Measurements from ENCODE around the gene DIDO1. TPM values are rescaled to one million over a fixed set of nuclear protein-coding genes. Genes with fewer than 3 reads are reported as not detected.

DIDO1 gene
- total and polyA plus RNA-seq, 2 of the 13 experiments (the other 11 are each of a cell fraction or from before 2014, with no cell fraction given): 75.0 to 75.1 TPM

DNA sequence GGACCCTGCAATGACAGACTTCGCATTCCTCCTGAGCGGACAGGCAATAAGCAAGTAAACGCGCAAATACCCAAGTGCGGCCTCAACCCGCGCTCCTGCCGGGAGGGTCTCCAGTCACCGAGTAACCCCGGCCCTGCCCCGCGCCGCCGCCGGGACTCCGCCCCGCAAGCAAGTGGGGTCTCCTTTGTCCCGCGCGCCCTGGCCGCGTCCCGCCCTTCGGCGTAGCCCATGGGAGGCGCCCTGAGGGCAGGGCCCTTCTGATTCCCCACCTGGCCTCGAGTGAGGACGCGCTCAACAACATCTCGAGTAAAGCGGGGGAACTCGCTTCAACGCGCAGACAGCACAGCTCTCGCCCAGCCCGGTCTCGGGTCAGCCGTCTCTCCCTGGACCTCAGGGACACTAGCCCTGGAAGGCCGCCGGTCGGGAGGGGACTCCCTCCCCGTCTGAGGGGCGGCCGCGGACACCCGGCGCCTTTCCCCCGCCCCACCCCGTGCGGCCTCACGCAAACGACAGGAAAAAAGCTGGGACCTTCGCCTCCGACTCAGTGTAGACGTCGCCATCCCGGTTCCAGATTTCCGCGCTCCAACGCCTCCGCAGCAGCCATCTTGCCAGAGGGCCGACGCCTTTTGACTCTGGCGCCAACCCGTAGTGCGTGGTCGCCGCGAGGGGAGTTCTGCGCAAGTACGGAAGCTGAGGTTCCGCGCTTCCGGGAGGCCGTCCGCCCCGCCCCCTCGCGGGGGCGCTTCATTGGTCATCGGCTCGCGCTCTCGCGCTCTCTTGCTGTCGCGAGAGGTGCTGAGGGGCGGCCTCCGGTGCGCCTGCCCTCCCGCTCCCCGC is 11.2 kb upstream of the DIDO1 start (continued):
- TF ChIP-seq, protein P1, sequence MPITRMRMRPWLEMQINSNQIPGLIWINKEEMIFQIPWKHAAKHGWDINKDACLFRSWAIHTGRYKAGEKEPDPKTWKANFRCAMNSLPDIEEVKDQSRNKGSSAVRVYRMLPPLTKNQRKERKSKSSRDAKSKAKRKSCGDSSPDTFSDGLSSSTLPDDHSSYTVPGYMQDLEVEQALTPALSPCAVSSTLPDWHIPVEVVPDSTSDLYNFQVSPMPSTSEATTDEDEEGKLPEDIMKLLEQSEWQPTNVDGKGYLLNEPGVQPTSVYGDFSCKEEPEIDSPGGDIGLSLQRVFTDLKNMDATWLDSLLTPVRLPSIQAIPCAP (CRISPR knock-in tag; IDR thresholded peaks at IDR 0.05; ENCODE audit: low read depth): peak; percentile 86; the same call in 1 of the 2 replicates
- TF ChIP-seq, protein P2, sequence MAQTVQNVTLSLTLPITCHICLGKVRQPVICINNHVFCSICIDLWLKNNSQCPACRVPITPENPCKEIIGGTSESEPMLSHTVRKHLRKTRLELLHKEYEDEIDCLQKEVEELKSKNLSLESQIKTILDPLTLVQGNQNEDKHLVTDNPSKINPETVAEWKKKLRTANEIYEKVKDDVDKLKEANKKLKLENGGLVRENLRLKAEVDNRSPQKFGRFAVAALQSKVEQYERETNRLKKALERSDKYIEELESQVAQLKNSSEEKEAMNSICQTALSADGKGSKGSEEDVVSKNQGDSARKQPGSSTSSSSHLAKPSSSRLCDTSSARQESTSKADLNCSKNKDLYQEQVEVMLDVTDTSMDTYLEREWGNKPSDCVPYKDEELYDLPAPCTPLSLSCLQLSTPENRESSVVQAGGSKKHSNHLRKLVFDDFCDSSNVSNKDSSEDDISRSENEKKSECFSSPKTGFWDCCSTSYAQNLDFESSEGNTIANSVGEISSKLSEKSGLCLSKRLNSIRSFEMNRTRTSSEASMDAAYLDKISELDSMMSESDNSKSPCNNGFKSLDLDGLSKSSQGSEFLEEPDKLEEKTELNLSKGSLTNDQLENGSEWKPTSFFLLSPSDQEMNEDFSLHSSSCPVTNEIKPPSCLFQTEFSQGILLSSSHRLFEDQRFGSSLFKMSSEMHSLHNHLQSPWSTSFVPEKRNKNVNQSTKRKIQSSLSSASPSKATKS (CRISPR knock-in tag; IDR thresholded peaks at IDR 0.05): no peak; the same call in 1 of the 2 replicates
- TF ChIP-seq FOXM1 (CRISPR knock-in tag; IDR thresholded peaks at IDR 0.05): peak; percentile 95
- TF ChIP-seq NBN (conservative IDR thresholded peaks at IDR 0.05): no peak
- TF ChIP-seq ZNF619 (CRISPR knock-in tag; IDR thresholded peaks at IDR 0.05): peak; percentile 67; the same call in 1 of the 2 replicates
- TF ChIP-seq GATAD2A (CRISPR knock-in tag; IDR thresholded peaks at IDR 0.05): peak; percentile 78
- TF ChIP-seq RNF2 (conservative IDR thresholded peaks at IDR 0.05; ENCODE audit: low read depth): peak; percentile 98
- peak; percentile 61 for TF ChIP-seq CBX1 (IDR thresholded peaks at IDR 0.05; ENCODE audit: low read depth)
- TF ChIP-seq SMAD1 (CRISPR knock-in tag; IDR thresholded peaks at IDR 0.05; ENCODE audit: borderline replicate concordance, low read depth): 0 out of 2 replicates have a peak, but pooled peaks have one; percentile 19
- TF ChIP-seq, protein P3, sequence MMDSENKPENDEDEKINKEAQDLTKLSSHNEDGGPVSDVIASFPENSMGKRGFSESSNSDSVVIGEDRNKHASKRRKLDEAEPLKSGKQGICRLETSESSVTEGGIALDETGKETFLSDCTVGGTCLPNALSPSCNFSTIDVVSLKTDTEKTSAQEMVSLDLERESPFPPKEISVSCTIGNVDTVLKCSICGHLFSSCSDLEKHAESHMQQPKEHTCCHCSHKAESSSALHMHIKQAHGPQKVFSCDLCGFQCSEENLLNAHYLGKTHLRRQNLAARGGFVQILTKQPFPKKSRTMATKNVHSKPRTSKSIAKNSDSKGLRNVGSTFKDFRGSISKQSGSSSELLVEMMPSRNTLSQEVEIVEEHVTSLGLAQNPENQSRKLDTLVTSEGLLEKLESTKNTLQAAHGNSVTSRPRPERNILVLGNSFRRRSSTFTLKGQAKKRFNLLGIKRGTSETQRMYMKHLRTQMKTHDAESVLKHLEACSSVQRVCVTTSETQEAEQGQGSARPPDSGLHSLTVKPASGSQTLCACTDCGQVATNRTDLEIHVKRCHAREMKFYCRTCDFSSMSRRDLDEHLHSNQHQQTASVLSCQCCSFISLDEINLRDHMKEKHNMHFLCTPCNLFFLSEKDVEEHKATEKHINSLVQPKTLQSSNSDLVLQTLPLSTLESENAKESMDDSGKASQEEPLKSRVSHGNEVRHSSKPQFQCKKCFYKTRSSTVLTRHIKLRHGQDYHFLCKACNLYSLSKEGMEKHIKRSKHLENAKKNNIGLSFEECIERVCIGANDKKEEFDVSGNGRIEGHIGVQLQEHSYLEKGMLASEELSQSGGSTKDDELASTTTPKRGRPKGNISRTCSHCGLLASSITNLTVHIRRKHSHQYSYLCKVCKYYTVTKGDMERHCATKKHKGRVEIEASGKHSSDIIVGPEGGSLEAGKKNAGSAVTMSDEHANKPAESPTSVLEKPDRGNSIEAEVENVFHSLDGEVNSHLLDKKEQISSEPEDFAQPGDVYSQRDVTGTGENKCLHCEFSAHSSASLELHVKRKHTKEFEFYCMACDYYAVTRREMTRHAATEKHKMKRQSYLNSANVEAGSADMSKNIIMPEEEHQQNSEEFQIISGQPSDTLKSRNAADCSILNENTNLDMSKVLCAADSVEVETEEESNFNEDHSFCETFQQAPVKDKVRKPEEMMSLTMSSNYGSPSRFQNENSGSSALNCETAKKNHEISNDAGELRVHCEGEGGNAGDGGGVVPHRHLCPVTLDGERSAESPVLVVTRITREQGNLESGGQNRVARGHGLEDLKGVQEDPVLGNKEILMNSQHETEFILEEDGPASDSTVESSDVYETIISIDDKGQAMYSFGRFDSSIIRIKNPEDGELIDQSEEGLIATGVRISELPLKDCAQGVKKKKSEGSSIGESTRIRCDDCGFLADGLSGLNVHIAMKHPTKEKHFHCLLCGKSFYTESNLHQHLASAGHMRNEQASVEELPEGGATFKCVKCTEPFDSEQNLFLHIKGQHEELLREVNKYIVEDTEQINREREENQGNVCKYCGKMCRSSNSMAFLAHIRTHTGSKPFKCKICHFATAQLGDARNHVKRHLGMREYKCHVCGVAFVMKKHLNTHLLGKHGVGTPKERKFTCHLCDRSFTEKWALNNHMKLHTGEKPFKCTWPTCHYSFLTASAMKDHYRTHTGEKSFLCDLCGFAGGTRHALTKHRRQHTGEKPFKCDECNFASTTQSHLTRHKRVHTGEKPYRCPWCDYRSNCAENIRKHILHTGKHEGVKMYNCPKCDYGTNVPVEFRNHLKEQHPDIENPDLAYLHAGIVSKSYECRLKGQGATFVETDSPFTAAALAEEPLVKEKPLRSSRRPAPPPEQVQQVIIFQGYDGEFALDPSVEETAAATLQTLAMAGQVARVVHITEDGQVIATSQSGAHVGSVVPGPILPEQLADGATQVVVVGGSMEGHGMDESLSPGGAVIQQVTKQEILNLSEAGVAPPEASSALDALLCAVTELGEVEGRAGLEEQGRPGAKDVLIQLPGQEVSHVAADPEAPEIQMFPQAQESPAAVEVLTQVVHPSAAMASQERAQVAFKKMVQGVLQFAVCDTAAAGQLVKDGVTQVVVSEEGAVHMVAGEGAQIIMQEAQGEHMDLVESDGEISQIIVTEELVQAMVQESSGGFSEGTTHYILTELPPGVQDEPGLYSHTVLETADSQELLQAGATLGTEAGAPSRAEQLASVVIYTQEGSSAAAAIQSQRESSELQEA (CRISPR knock-in tag; IDR thresholded peaks at IDR 0.05; ENCODE audit: not compliant biosample characterization): peak; percentile 88
- TF ChIP-seq, protein P4, sequence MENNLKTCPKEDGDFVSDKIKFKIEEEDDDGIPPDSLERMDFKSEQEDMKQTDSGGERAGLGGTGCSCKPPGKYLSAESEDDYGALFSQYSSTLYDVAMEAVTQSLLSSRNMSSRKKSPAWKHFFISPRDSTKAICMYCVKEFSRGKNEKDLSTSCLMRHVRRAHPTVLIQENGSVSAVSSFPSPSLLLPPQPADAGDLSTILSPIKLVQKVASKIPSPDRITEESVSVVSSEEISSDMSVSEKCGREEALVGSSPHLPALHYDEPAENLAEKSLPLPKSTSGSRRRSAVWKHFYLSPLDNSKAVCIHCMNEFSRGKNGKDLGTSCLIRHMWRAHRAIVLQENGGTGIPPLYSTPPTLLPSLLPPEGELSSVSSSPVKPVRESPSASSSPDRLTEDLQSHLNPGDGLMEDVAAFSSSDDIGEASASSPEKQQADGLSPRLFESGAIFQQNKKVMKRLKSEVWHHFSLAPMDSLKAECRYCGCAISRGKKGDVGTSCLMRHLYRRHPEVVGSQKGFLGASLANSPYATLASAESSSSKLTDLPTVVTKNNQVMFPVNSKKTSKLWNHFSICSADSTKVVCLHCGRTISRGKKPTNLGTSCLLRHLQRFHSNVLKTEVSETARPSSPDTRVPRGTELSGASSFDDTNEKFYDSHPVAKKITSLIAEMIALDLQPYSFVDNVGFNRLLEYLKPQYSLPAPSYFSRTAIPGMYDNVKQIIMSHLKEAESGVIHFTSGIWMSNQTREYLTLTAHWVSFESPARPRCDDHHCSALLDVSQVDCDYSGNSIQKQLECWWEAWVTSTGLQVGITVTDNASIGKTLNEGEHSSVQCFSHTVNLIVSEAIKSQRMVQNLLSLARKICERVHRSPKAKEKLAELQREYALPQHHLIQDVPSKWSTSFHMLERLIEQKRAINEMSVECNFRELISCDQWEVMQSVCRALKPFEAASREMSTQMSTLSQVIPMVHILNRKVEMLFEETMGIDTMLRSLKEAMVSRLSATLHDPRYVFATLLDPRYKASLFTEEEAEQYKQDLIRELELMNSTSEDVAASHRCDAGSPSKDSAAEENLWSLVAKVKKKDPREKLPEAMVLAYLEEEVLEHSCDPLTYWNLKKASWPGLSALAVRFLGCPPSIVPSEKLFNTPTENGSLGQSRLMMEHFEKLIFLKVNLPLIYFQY (CRISPR knock-in tag; IDR thresholded peaks at IDR 0.05; ENCODE audit: borderline replicate concordance): peak; percentile 66; the same call in 1 of the 2 replicates
- peak; percentile 94 for TF ChIP-seq HIVEP1 (CRISPR knock-in tag; IDR thresholded peaks at IDR 0.05)
- TF ChIP-seq MAF1 (CRISPR knock-in tag; IDR thresholded peaks at IDR 0.05; ENCODE audit: borderline replicate concordance): 0 out of 2 replicates have a peak, but pooled peaks have one; percentile 25

All from HepG2 (cell line).